ENCODE results near the gene CEACAM3.

DNA sequence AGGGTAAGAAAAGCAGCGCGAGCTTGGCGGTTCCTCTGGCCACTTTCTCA lies 48.4 kb downstream of the CEACAM3 start, which contains the start of gene DMRTC2:
- TF ChIP-seq CTCF (IDR thresholded peaks at IDR 0.05; ENCODE audit: low read depth, low read length) (no peak), EZH2phosphoT487 (IDR thresholded peaks at IDR 0.05; ENCODE audit: low read depth) (no peak)

Measured in OCI-LY3 (cell line).